GM12878 (cell line): ENCODE results near the gene PELI2. TPM values are rescaled to one million over a fixed set of nuclear protein-coding genes. Genes with fewer than 3 reads are reported as not detected.
A peak's percentile ranks its signal among the peaks of the same experiment; 100 is the strongest.

Experiments used
- ATAC-seq: fragments of 200-7000 bp; cut with Tn5 transposase; 3 replicates; pipeline ENCODE4 v1.9.1; 2020; ENCODE audit warnings: mild to moderate bottlenecking, moderate library complexity
- BruUV-seq: library from RNA; stranded (reverse); fragments of 400-500 nt; replicated peaks from 2 replicates; lab custom pipeline; 2021; lab: Mats Ljungman, UMichigan
- CTCF ChIA-PET: fragments of 300-600 bp; sonication (Branson Sonifier 250); formaldehyde crosslinking; extraction: SDS; loops from one replicate; lab custom pipeline; 2021; ENCODE audit warnings: inconsistent platforms; lab: Yijun Ruan, JAX
- POLR2A ChIA-PET: fragments of 350-600 bp; formaldehyde crosslinking; extraction: SDS; loops from one replicate; lab custom pipeline; 2021; ENCODE audit warnings: inconsistent platforms; lab: Charles Lee
- RAD21 ChIA-PET: fragments of 300-600 bp; sonication (Branson Sonifier 250); formaldehyde crosslinking; loops from one replicate; lab custom pipeline; 2023; ENCODE audit warnings: antibody characterized with exemption; ENCODE audit not compliant: unreplicated experiment; lab: Charles Lee
- SMC1A ChIA-PET: fragments of 300-600 bp; sonication (Branson Sonifier 250); formaldehyde crosslinking; loops from one replicate; lab custom pipeline; 2023; ENCODE audit not compliant: unreplicated experiment, uncharacterized antibody; lab: Charles Lee
- DNase-seq: peaks from one replicate; pipeline ENCODE4 v3.0.0-alpha.2; 2011; ENCODE audit warnings: low read depth, low spot score
- FAIRE-seq: peaks from 3 replicates; lab custom pipeline; 2011; peaks lifted over from hg19 to GRCh38; lab: Jason Lieb, UNC
- H2AFZ ChIP-seq: 2 replicates; pipeline ENCODE4 v1.6.0; 2011; ENCODE audit warnings: low read depth, low read length, control low read depth; ENCODE audit not compliant: control insufficient read depth
- H3K27ac ChIP-seq: 2 replicates; pipeline ENCODE4 v1.5.1; 2011; ENCODE audit warnings: control low read depth; ENCODE audit not compliant: control insufficient read depth, insufficient read depth
- H3K27me3 ChIP-seq, 2 experiments: replicated peaks in 1 of 2; 2 replicates each; pipeline versions ENCODE4 v1.6.0 to v1.6.1; 2011; ENCODE audit warnings: low read length in 1 of 2; ENCODE audit not compliant: control insufficient read depth in 2 of 2, insufficient read depth in 2 of 2
- H3K36me3 ChIP-seq, 2 experiments: 2 replicates each; pipeline ENCODE4 v1.5.1; 2011; ENCODE audit warnings: low read length in 1 of 2; ENCODE audit not compliant: control insufficient read depth in 2 of 2, insufficient read depth in 2 of 2
- H3K4me1 ChIP-seq: 2 replicates; pipeline ENCODE4 v1.6.1; 2011; ENCODE audit warnings: mild to moderate bottlenecking, low read length, moderate library complexity, mixed read lengths; ENCODE audit not compliant: control insufficient read depth, insufficient read depth
- H3K4me2 ChIP-seq: 2 replicates; pipeline ENCODE4 v1.6.0; 2011; ENCODE audit warnings: control low read depth; ENCODE audit not compliant: control insufficient read depth, insufficient read depth
- H3K4me3 ChIP-seq: fragments of 200-600 bp; sonication (generic); 2 replicates; pipeline ENCODE4 v1.5.1; 2016
- H3K79me2 ChIP-seq: 2 replicates; pipeline ENCODE4 v1.6.0; 2011; ENCODE audit warnings: low read length; ENCODE audit not compliant: control insufficient read depth, insufficient read depth
- H3K9ac ChIP-seq: 2 replicates; pipeline ENCODE4 v1.8.0; 2011; ENCODE audit warnings: low read length, control low read depth, mixed read lengths; ENCODE audit not compliant: control insufficient read depth, insufficient read depth
- H3K9me3 ChIP-seq: replicated peaks from 3 replicates; pipeline ENCODE4 v1.5.1; 2011; ENCODE audit warnings: mild to moderate bottlenecking, low read length; ENCODE audit not compliant: control insufficient read depth, insufficient read depth
- H4K20me1 ChIP-seq: 2 replicates; pipeline ENCODE4 v1.6.0; 2011; ENCODE audit not compliant: control insufficient read depth, insufficient read depth
- JUNB ChIP-seq: IDR thresholded peaks from 2 replicates; pipeline ENCODE4 v1.6.1; 2016; ENCODE audit warnings: antibody characterized with exemption, mild to moderate bottlenecking
- KDM1A ChIP-seq: fragments of 200-600 bp; sonication (generic); IDR thresholded peaks from 2 replicates; pipeline ENCODE4 v1.6.1; 2016; ENCODE audit warnings: borderline replicate concordance
- MEF2B ChIP-seq: fragments of 450-650 bp; IDR thresholded peaks from 2 replicates; pipeline ENCODE4 v1.6.1; 2018; ENCODE audit warnings: mild to moderate bottlenecking, moderate library complexity; ENCODE audit not compliant: partially characterized antibody, poor library complexity, severe bottlenecking
- SKIL ChIP-seq: fragments of 450-650 bp; IDR thresholded peaks from 2 replicates; pipeline ENCODE4 v1.6.1; 2017; ENCODE audit warnings: mild to moderate bottlenecking, low read depth, inconsistent platforms; ENCODE audit not compliant: poor library complexity, severe bottlenecking
- ZSCAN29 ChIP-seq: fragments of 450-650 bp; IDR thresholded peaks from 2 replicates; pipeline ENCODE4 v1.6.1; 2017; ENCODE audit warnings: mild to moderate bottlenecking, moderate library complexity
- WGBS: methylation state at CpG from one replicate; pipeline ENCODE4 v1.1.6; 2016; ENCODE audit warnings: low lambda C conversion rate; ENCODE audit not compliant: insufficient replicate concordance, insufficient coverage; ENCODE audit errors: missing lambda C conversion rate; 5-methylcytosine and 5-hydroxymethylcytosine counted together
- in situ Hi-C: fragments of 300-500 bp; cut with MboI; formaldehyde crosslinking; loops from 9 replicates; pipeline ENCODE4 v1.14.3; 2018; ENCODE audit warnings: mixed read lengths
- intact Hi-C: fragments of 100-400 bp; cut with micrococcal nuclease; formaldehyde crosslinking; loops from one replicate; pipeline ENCODE4 v1.14.2; 2022; ENCODE audit not compliant: unreplicated experiment
- polyA plus RNA-seq, 11 experiments: library from polyadenylated mRNA; depleted of rRNA in 4 of 11; unstranded in 6 of 11; stranded (reverse) in 5 of 11; fragments of >200 nt; fragmentation: Nextera tagmentation in 4 of 11; fragmentation: Illumina TruSeq in 1 of 11; extraction: Ambion mirVana in 4 of 11; extraction: Trizol in 1 of 11; gene quantifications; 1 replicate in 1 of 11; 2 replicates in 10 of 11; pipeline versions ENCODE4 v1.2.1 to v1.2.3, GENCODE V29; 2011 to 2016; ENCODE audit warnings: inconsistent platforms in 2 of 11, missing spikeins in 2 of 11, low read depth in 1 of 11
- total RNA-seq, 4 experiments: library from RNA; depleted of rRNA in 3 of 4; stranded (reverse); fragments of >200 nt in 3 of 4; fragmentation: Illumina TruSeq in 1 of 4; extraction: Trizol in 1 of 4; gene quantifications; 2 replicates each; pipeline versions ENCODE4 v1.2.1 to v1.2.3, GENCODE V29; 2013 to 2021

PELI2 gene
- total and polyA plus RNA-seq, 10 of the 15 experiments (the other 5 are each of a cell fraction or from before 2014, with no cell fraction given): under 0.01 to 0.10 (median 0.01) TPM; not detected in 3

DNA sequence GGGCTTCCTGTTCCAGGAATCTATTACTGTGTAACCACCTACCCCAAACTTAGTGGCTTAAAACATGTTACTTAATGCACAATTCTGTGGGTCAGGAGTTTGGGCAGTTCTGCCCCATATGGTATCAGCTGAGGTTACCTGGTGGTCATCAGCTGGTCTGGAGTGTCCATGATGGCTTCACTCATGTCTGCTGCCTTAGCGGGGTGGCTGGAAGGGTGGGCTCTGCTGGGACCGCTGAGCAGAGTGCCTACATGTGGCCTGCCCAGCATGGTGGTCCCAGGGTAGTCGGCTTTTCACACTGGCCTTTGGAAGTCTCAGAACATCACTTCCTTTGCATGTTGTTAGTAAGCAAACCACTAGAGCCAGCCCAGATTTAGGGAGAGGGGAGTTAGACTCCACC, 53.9 kb downstream of the PELI2 start (continued):
- no peak for TF ChIP-seq SKIL
- TF ChIP-seq ZSCAN29: no peak
- TF ChIP-seq KDM1A: no peak

- FAIRE-seq (no peak), ATAC-seq (no peak), DNase-seq (no peak)
- ChIA-PET CTCF (interaction anchor here (0.6 kb wide), 1 partner anchor 108 kb away, joined by 3 read pairs; no protein-coding TSS in a partner anchor), POLR2A (no interaction called here), RAD21 (no interaction called here), SMC1A (no interaction called here)
- H3K9me3 ChIP-seq: no peaks in the 10 kb centered on the region
- H4K20me1 ChIP-seq: no peaks in the 10 kb centered on the region
- H3K27ac ChIP-seq: no peak overlapping the region
- no peak overlapping the region for H3K4me2 ChIP-seq
- BruUV-seq: no TSS peak
- 40% methylated on average over 3 of the region's 3 CpGs for WGBS
- no peak overlapping the region for H3K9ac ChIP-seq
- in situ Hi-C loops (no loop called here), intact Hi-C loops (no loop called here)
- H3K4me3 ChIP-seq: no peak overlapping the region
- no peak for TF ChIP-seq MEF2B
- TF ChIP-seq JUNB: peak; percentile 35; the same call in 1 of the 2 replicates
- no peaks in the 10 kb centered on the region for H3K79me2 ChIP-seq
- no peaks in the 10 kb centered on the region for H3K36me3 ChIP-seq
- no peak overlapping the region for H2AFZ ChIP-seq
- no peaks in the 10 kb centered on the region; a peak in 1 of 4 replicates for H3K27me3 ChIP-seq
- H3K4me1 ChIP-seq: no peaks in the 10 kb centered on the region
These were observed 54.4 kb downstream of the PELI2 start for GRCh38 chr14:56172571-56172971.
